A673 (cell line): ENCODE results near the gene CGB3.

Experiments
- EZH2 ChIP-seq: fragments of 200-600 bp; sonication (generic); IDR thresholded peaks from 2 replicates; pipeline ENCODE4 v1.6.1; 2017; ENCODE audit warnings: borderline replicate concordance, low read depth, mild to moderate bottlenecking, mixed read lengths, antibody characterized with exemption, low read length; ENCODE audit not compliant: poor library complexity, severe bottlenecking
- TF ChIP-seq, protein P1 (sequence below): fragments of 300-800, 200-600 bp; sonication (generic); conservative IDR thresholded peaks from 2 replicates; pipeline ENCODE4 v1.5.1; 2017; ENCODE audit warnings: low read depth, mild to moderate bottlenecking, antibody characterized with exemption, low read length, moderate library complexity, mixed read lengths

DNA sequence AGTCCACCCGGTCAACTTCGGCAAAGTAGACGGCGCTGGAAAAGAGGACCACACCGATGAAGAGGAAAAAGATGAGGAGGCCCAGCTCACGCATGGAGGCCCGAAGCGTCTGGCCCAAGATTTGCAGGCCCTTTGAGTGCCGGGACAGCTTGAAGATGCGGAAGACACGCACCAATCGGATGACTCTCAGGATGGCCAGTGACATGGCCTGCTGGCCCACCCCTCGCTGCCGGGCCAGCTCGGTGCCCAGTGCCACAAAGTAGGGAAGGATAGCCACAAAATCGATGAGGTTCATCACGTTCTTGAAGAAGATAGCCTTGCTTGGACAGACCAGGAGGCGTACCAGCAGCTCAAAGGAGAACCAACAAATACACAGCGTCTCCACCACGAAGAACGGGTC lies 46.3 kb upstream of the CGB3 start:
- TF ChIP-seq, protein P1, sequence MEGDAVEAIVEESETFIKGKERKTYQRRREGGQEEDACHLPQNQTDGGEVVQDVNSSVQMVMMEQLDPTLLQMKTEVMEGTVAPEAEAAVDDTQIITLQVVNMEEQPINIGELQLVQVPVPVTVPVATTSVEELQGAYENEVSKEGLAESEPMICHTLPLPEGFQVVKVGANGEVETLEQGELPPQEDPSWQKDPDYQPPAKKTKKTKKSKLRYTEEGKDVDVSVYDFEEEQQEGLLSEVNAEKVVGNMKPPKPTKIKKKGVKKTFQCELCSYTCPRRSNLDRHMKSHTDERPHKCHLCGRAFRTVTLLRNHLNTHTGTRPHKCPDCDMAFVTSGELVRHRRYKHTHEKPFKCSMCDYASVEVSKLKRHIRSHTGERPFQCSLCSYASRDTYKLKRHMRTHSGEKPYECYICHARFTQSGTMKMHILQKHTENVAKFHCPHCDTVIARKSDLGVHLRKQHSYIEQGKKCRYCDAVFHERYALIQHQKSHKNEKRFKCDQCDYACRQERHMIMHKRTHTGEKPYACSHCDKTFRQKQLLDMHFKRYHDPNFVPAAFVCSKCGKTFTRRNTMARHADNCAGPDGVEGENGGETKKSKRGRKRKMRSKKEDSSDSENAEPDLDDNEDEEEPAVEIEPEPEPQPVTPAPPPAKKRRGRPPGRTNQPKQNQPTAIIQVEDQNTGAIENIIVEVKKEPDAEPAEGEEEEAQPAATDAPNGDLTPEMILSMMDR, result no peak
- TF ChIP-seq EZH2, result no peak
